Stimulated activated naive CD8-positive, alpha-beta T cell treated with anti-CD3 and anti-CD28 coated beads, Interleukin-15, amount 100 ng/mL, for 72 hours (primary cell): ENCODE results near the gene PSMA4.
A peak's percentile ranks its signal among the peaks of the same experiment; 100 is the strongest.
"Not testable (repeated sequence)": the region's sequence is repeated elsewhere in the genome, so short reads cannot be mapped to it uniquely, and the experiment has no call there.

ENCODE experiments used
- ATAC-seq: fragments of 150-1000 bp; cut with Tn5 transposase; 2 replicates; pipeline ENCODE4 v1.10.0; 2021; ENCODE audit warnings: mild to moderate bottlenecking, moderate library complexity
- DNase-seq, 2 donors: peaks; one replicate each; pipeline ENCODE4 v3.0.0; 2021 to 2022
- H3K27ac Mint-ChIP-seq, 2 donors: one replicate each; pipeline ENCODE4 v1.8.0; 2022; ENCODE audit warnings: mild to moderate bottlenecking in 2 of 2, mixed read lengths in 2 of 2, moderate library complexity in 2 of 2
- H3K27me3 Mint-ChIP-seq: one replicate; pipeline ENCODE4 v1.8.0; 2022; ENCODE audit warnings: mixed read lengths
- H3K4me1 Mint-ChIP-seq: one replicate; pipeline ENCODE4 v1.8.0; 2022; ENCODE audit warnings: mild to moderate bottlenecking, mixed read lengths
- H3K4me3 Mint-ChIP-seq, 2 donors: one replicate each; pipeline ENCODE4 v1.8.0; 2022; ENCODE audit warnings: mild to moderate bottlenecking in 2 of 2, mixed read lengths in 2 of 2, moderate library complexity in 1 of 2
- H3K9me3 Mint-ChIP-seq, 2 donors: one replicate each; pipeline ENCODE4 v1.8.0; 2022; ENCODE audit warnings: mixed read lengths in 2 of 2

PSMA4 gene

GRCh38 chr15:78540141-78540870, at the start of gene PSMA4:
PSMA4 (plus strand) TSS chr15:78540444; CDS start chr15:78541928, 1,484 bp downstream.
- DNase-seq: peak; percentile 93 to 94
- H3K27ac Mint-ChIP-seq: peak within 1 kb of the TSS; percentile 98 to 100
- H3K4me3 Mint-ChIP-seq: peak within 1 kb of the TSS; percentile 78 to 98
- H3K9me3 Mint-ChIP-seq: no peaks in the 10 kb centered on the region
- ATAC-seq: peak; percentile 93
- H3K27me3 Mint-ChIP-seq: no peaks in the 10 kb centered on the region
- H3K4me1 Mint-ChIP-seq: peaks cover 32% of the 10 kb centered on the region

GRCh38 chr15:78492872-78493271, 47.4 kb upstream of the PSMA4 start:
- H3K27me3 Mint-ChIP-seq: no peaks in the 10 kb centered on the region
- peaks cover 13% of the 10 kb centered on the region for H3K4me1 Mint-ChIP-seq
- no peaks in the 10 kb centered on the region for H3K9me3 Mint-ChIP-seq
- no peak overlapping the region for H3K4me3 Mint-ChIP-seq
- ATAC-seq (no peak), DNase-seq (no peak)
- H3K27ac Mint-ChIP-seq: peak overlapping the region; percentile 48 to 72

GRCh38 chr15:78501857-78502256, 38.4 kb upstream of the PSMA4 start:
- H3K27ac Mint-ChIP-seq: no peak overlapping the region
- H3K9me3 Mint-ChIP-seq: no peaks in the 10 kb centered on the region
- DNase-seq (no peak), ATAC-seq (no peak)
- no peaks in the 10 kb centered on the region for H3K27me3 Mint-ChIP-seq
- H3K4me1 Mint-ChIP-seq: peaks cover 5% of the 10 kb centered on the region
- H3K4me3 Mint-ChIP-seq: no peak overlapping the region

GRCh38 chr15:78502641-78503040, 37.6 kb upstream of the PSMA4 start:
- H3K27ac Mint-ChIP-seq: peak overlapping the region in 1 of 2 donors; percentile 76
- no peaks in the 10 kb centered on the region for H3K27me3 Mint-ChIP-seq
- H3K9me3 Mint-ChIP-seq: no peaks in the 10 kb centered on the region
- ATAC-seq: no peak
- peaks cover 11% of the 10 kb centered on the region for H3K4me1 Mint-ChIP-seq
- H3K4me3 Mint-ChIP-seq: no peak overlapping the region
- DNase-seq: no peak

GRCh38 chr15:78506971-78507830, 33.0 kb upstream of the PSMA4 start, which contains the start of gene HYKK:
HYKK (plus strand) TSS chr15:78507577; CDS start chr15:78513089, 5,512 bp downstream.
- Mint-ChIP-seq H3K27me3 (no peaks in the 10 kb centered on the region), H3K4me1 (peaks cover 28% of the 10 kb centered on the region), H3K9me3 (no peaks in the 10 kb centered on the region), H3K27ac (peak within 1 kb of the TSS; percentile 44 to 72), H3K4me3 (peak within 1 kb of the TSS; percentile 88 to 99)
- DNase-seq: peak; percentile 67 to 76
- ATAC-seq: peak; percentile 92

GRCh38 chr15:78507831-78508160, 32.4 kb upstream of the PSMA4 start:
- Mint-ChIP-seq H3K4me3 (peak overlapping the region; percentile 88 to 99), H3K27me3 (no peaks in the 10 kb centered on the region), H3K9me3 (no peaks in the 10 kb centered on the region), H3K27ac (peak overlapping the region; percentile 13 to 60), H3K4me1 (peaks cover 28% of the 10 kb centered on the region)
- no peak for DNase-seq
- peak; percentile 62 for ATAC-seq

- no peak overlapping the region for H3K27ac Mint-ChIP-seq
- no peak for ATAC-seq
- peaks cover 28% of the 10 kb centered on the region for H3K4me1 Mint-ChIP-seq
Measured at GRCh38 chr15:78508272-78508671, 32.0 kb upstream of the PSMA4 start.

GRCh38 chr15:78509726-78510312, 30.4 kb upstream of the PSMA4 start:
- no peak overlapping the region for H3K4me3 Mint-ChIP-seq

More at GRCh38 chr15:78508272-78508671, 32.0 kb upstream of the PSMA4 start:
- Mint-ChIP-seq H3K4me3 (peak overlapping the region; percentile 88 to 99), H3K27me3 (no peaks in the 10 kb centered on the region), H3K9me3 (no peaks in the 10 kb centered on the region)
- DNase-seq: no peak

GRCh38 chr15:78520035-78520434, 20.2 kb upstream of the PSMA4 start:
- not testable (repeated sequence) for H3K4me1 Mint-ChIP-seq, DNase-seq, H3K27ac Mint-ChIP-seq, ATAC-seq, H3K4me3 Mint-ChIP-seq, H3K9me3 Mint-ChIP-seq, H3K27me3 Mint-ChIP-seq

More at GRCh38 chr15:78509726-78510312, 30.4 kb upstream of the PSMA4 start:
- no peaks in the 10 kb centered on the region for H3K9me3 Mint-ChIP-seq
- no peak for DNase-seq
- peaks cover 28% of the 10 kb centered on the region for H3K4me1 Mint-ChIP-seq
- ATAC-seq: no peak
- H3K27me3 Mint-ChIP-seq: no peaks in the 10 kb centered on the region
- peak overlapping the region in 1 of 2 donors; percentile 37 for H3K27ac Mint-ChIP-seq

GRCh38 chr15:78524230-78524629, 16.0 kb upstream of the PSMA4 start:
- Mint-ChIP-seq H3K27me3 (no peaks in the 10 kb centered on the region), H3K4me1 (no peaks in the 10 kb centered on the region), H3K27ac (no peak overlapping the region), H3K4me3 (no peak overlapping the region), H3K9me3 (no peaks in the 10 kb centered on the region)
- DNase-seq (no peak), ATAC-seq (no peak)

- Mint-ChIP-seq H3K9me3 (no peaks in the 10 kb centered on the region), H3K4me1 (no peaks in the 10 kb centered on the region)
Measured at GRCh38 chr15:78527325-78527724, 12.9 kb upstream of the PSMA4 start.

GRCh38 chr15:78533331-78533730, 6.9 kb upstream of the PSMA4 start:
- H3K9me3 Mint-ChIP-seq: no peaks in the 10 kb centered on the region
- no peak for DNase-seq
- H3K27ac Mint-ChIP-seq: no peak overlapping the region
- H3K4me3 Mint-ChIP-seq: no peak overlapping the region
- peaks cover 7% of the 10 kb centered on the region for H3K4me1 Mint-ChIP-seq
- H3K27me3 Mint-ChIP-seq: no peaks in the 10 kb centered on the region
- no peak for ATAC-seq

More at GRCh38 chr15:78527325-78527724, 12.9 kb upstream of the PSMA4 start:
- Mint-ChIP-seq H3K27me3 (no peaks in the 10 kb centered on the region), H3K27ac (no peak overlapping the region), H3K4me3 (no peak overlapping the region)
- ATAC-seq (no peak), DNase-seq (no peak)

GRCh38 chr15:78536134-78536533, 4.1 kb upstream of the PSMA4 start:
- Mint-ChIP-seq H3K27ac (no peak overlapping the region), H3K27me3 (no peaks in the 10 kb centered on the region), H3K9me3 (no peaks in the 10 kb centered on the region), H3K4me3 (no peak overlapping the region), H3K4me1 (peaks cover 15% of the 10 kb centered on the region)
- DNase-seq: no peak
- no peak for ATAC-seq

GRCh38 chr15:78537266-78537905, 2.9 kb upstream of the PSMA4 start:
- Mint-ChIP-seq H3K27me3 (no peaks in the 10 kb centered on the region), H3K27ac (no peak overlapping the region), H3K4me1 (peaks cover 19% of the 10 kb centered on the region), H3K4me3 (no peak overlapping the region), H3K9me3 (no peaks in the 10 kb centered on the region)
- no peak for DNase-seq
- no peak for ATAC-seq

GRCh38 chr15:78538358-78538757, 1.9 kb upstream of the PSMA4 start:
- no peak for ATAC-seq
- Mint-ChIP-seq H3K9me3 (no peaks in the 10 kb centered on the region), H3K27me3 (no peaks in the 10 kb centered on the region), H3K27ac (no peak overlapping the region), H3K4me3 (no peak overlapping the region), H3K4me1 (peaks cover 29% of the 10 kb centered on the region)
- no peak for DNase-seq
